NCI-H748 (cell line): ENCODE measurements around the gene DOCK2.
"Not testable (repeated sequence)": the region's sequence is repeated elsewhere in the genome, so short reads cannot be mapped to it uniquely, and the experiment has no call there.

Experiments
- DNase-seq: peaks from one replicate; lab custom pipeline; 2025; ENCODE audit not compliant: unreplicated experiment; lab: John Stamatoyannopoulos, UW

Gene DOCK2

GRCh38 chr5:169637085-169637548, at the start of gene DOCK2:
Gene DOCK2 (plus strand): TSS chr5:169637275. CDS start chr5:169637327, 52 bp downstream.
- DNase-seq, result no peak

GRCh38 chr5:169590602-169591001, 46.5 kb upstream of the DOCK2 start:
- DNase-seq, result no peak

DNA sequence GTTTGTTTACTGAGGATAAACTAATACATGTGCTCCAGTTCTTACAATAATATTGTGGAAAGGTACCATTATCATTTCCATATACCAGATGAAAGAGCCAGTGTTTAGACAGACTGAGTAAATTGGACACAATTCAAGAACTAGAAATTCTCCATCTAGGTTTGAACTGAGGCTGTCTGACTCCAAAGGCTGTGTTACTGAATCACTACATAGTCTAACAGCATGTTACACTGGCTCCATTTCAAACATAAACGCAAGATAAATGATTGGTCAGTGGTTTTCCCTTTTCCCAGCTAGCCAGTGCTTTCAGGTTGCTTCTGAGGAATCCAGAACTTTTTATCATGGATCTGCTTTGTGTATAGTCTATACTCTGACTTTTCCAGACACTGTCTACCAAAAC, 45.4 kb upstream of the DOCK2 start:
- no peak for DNase-seq

GRCh38 chr5:169592937-169593650, 44.0 kb upstream of the DOCK2 start:
- no peak for DNase-seq

- DNase-seq, result no peak
These were observed 41.8 kb upstream of the DOCK2 start for GRCh38 chr5:169595172-169595820.

- no peak for DNase-seq
These were observed 37.6 kb upstream of the DOCK2 start for GRCh38 chr5:169599451-169599850.

DNA sequence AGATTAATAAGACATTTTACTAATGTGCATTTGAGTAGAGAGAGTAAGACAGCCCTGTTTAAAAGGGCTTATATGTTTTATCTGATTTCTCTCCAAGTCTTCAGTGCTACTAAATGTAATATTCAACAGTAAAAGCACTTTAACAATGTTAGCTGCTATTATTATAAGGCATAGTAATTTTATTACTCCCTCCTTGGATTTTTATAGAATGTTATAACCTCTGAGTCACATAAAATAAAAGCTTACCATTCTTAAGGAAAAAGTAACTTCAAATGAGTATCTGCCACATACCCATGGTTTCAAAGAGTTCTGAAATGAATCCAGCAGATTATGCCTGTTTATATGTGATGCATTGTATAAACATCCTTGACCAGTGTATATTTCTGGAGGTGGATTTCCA, 34.5 kb upstream of the DOCK2 start:
- no peak for DNase-seq

DNA sequence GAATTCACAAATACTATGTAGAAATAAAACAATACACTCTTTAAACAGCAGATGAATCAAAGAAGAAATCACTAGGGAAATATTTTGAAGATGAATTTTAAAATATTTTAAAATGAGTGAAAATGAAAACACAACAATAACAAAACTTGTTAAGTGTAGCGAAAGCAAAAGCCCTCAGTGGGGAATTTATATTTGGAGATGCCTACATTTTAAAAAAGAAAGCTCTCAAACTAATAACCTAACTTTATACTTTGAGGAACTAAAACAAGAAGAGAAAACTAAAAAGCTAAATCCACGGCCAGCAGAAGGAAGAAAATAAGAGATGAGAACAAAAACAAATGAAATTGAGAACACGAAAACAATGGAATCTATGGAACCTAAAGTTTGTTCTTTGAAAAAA, 30.8 kb upstream of the DOCK2 start:
- no peak for DNase-seq

- no peak for DNase-seq
These were observed 29.2 kb upstream of the DOCK2 start for GRCh38 chr5:169607882-169608281.

DNA sequence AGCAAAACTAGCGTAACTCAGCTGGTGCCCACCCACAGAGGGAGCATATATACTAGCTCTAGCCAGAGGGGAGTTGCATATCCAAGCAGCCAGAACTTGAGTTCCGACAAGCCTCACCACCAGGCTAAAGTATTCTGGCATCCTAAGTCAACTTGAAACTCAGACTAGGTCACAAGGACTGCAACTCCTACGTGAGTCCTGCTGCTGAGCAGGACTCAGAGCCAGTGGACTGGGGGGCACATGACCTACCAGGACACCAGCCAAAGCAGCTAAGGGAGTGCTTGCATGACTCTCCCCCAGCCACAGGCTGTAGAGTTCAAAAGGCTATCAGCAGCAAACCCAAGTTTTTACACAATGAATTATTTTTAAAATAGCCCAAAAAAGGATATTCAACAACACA, 27.4 kb upstream of the DOCK2 start:
- DNase-seq, result no peak

DNA sequence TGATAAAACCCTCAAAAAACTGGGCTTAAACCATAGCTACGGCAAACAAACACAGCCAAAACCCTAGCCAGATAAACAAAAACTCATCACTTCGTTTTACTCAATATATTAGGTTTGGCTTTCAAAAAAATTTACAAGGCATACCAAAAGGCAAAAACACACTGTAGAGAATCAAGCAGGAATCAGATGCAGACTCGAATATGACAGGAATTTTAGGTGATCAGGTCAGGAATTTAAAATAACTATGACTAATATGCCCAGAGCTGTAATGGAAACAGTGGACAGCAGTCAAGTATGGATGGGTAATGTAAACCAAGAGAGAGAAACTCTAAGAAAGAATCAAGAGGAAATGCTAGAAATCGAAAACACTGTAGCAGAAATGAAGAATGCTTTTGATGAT, 26.5 kb upstream of the DOCK2 start:
- no peak for DNase-seq

DNA sequence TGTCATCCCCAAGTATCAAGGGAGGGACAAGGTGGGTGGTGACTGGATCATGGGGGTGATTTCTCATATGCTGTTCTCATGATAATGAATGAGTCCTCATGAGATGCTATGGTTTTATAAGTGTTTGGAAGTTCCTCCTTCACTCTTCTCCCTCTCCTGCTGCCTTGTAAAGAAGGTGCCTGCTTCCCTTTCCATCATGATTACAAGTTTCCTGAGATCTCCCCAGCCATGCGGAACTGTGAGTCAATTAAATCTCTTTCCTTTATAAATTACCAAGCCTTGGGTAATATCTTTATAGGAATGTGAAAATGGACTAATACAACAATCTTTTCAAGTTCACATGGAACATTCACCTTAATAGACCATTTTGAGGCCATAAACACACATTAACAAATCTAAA, 21.5 kb upstream of the DOCK2 start:
- DNase-seq, result no peak

DNA sequence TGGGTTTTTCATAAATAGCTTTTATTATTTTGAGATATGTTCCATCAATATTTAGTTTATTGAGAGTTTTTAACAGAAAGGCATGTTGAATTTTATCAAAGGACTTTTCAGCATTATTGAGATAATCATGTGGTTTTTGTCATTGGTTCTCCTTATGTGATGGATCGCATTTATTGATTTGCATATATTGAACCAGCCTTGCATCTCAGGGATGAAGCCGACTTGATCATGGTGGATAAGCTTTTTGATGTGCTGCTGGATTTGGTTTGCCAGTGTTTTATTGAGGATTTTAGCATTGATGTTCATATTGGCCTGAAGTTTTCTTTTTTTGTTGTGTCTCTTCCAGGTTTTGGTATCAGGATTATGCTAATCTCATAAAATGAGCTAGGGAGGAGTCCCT, 12.8 kb upstream of the DOCK2 start:
- not testable (repeated sequence) for DNase-seq

GRCh38 chr5:169626779-169627178, 10.3 kb upstream of the DOCK2 start:
- DNase-seq, result no peak

- DNase-seq, result no peak
These were observed 9.5 kb upstream of the DOCK2 start for GRCh38 chr5:169627551-169627950.

DNA sequence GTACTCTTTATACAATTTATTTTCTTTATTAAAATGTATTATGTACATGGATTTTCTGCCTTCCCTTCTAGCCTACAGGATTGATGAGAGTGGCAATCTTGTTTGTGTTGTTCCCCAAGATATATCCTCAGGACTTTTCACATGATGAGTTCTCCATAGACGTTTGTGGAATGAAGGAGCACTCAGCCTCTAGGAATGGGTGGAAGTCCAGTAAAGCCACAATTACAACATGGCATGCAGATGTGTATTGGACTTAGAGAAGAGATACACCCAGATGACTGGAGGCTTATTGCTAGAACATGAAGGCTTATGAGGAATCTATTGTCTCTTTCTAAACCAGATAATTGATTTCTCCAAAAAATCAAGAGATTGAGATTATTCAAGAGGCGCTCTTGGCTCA, 8.2 kb upstream of the DOCK2 start:
- no peak for DNase-seq

GRCh38 chr5:169629847-169630548, 7.1 kb upstream of the DOCK2 start:
- DNase-seq, result no peak

DNA sequence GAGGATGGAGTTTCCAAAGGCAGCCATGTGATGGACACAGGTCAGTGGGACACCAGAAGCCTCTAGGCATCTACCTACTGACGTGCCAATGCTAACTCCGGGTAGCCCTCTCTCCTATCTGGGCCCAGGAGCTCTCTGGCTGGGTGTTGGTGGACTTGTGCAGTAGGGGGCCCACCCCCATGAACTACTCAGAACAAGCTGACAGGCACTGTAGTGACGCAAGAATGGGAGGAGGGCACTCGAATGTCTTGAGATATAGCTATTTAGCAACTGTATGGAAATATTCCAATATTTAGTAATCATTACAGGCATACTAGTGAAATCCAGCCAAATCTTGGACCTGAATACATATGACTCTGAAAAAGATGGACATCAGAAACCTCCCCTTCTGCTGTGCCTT, 5.7 kb upstream of the DOCK2 start:
- no peak for DNase-seq

GRCh38 chr5:169632946-169633345, 4.1 kb upstream of the DOCK2 start:
- no peak for DNase-seq

DNA sequence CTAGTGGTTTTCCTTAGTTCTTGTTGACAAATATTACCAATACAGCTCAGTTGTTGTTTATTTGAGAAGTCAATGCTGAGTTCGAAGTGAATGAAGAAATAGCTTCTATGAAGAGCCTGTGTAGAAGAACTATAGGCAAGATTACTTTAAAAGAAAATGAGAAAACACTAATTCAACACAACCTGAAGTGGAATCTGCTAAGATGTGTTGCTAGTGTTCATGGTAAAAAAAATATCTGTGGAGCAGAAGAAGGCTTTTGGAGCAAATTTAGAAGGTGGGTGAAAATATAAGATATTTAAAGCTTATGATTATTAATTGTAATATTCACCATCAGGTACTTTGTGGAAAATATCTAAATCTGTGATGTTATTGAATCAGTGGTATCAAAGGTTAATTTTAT, 2.5 kb upstream of the DOCK2 start:
- DNase-seq, result no peak

GRCh38 chr5:169635936-169636335, 1.1 kb upstream of the DOCK2 start:
- DNase-seq, result no peak

- DNase-seq, result no peak
These were observed 494 bp upstream of the DOCK2 start for GRCh38 chr5:169636477-169637084.
